ENCODE results near the gene ARHGAP1. TPM values are rescaled to one million over a fixed set of nuclear protein-coding genes. Genes with fewer than 3 reads are reported as not detected.

Gene ARHGAP1
- total RNA-seq, 1 experiment from 2014 or later: 12.6 TPM

DNA sequence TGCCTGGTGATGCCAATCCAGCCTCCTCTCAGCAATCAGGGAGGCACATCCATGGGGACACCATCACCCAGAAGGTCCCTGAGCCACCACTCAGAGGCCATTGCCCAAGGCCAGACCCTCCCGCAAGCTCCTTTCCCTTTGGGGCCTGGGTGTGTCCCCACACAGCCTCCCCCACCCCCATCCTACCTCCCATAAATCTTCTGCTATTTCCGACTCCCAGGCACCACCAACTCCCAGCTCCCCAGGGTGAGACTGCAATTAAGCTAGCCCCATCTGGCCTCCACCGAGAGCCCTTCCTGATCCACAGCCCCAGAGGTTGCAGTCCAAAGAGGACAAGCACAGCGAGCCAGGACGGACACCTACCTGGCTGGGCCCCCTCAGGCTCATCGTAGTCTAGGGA lies 6.3 kb downstream of the ARHGAP1 start:
- DNase-seq (ENCODE audit: low read depth): no peak

DNA sequence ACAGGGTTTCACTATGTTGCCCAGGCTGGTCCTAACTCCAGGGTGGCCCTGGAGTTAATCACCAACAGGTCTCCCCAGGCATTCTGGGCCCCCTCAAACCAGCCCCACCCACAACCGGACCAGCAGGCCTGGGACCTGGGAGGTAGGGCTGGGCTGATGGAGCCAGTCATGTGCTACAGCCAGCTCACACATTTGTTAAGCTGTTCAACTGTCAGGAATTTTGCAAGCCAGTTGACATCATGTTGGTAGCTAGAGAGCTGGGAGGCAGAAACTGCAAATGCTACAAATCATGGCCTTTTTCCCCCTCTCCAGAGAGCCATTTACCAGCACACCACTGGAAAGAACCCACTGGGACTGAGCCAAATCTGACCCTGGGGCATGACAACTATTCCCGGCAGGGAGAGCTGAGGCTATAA lies 6.8 kb downstream of the ARHGAP1 start:
- no peak for DNase-seq (ENCODE audit: low read depth)

DNA sequence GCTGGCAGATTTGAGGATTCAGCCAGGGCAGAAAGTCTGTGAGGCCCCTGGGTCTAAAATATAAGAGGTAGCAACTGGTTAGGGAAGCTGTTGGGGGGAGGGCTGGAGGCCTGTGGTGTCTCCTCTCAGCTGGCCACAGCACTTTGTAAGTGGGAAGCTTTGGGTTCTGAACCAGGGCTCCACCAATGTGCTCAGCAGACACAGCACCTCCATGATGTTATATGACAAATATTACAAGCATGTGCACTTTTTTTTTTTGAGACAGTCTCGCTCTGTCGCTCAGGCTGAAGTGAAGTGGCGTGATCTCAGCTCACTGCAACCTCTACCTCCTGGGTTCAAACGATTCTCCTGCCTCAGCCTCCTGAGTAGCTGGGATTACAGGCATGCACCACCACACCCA lies 8.0 kb downstream of the ARHGAP1 start:
- DNase-seq (ENCODE audit: low read depth): no peak

DNA sequence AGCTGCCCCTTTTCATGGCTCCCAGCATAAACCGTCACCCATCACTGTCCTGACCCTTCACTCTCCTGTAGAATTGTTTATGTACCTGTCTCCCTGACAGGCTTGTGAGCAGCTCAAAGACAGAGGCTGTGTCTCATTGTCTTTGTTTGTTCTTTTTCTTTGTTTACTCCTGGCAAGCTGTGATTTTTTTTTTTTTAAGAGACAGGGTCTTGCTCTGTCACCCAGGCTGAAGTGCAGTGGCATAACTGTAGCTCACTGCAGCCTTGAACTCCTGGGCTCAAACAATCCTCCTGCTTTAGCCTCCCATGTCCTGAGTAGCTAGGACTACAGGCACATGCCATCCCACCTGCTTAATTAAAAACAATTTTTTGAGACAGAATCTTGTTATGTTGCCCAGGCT lies 9.7 kb downstream of the ARHGAP1 start:
- DNase-seq (ENCODE audit: low read depth): no peak

DNA sequence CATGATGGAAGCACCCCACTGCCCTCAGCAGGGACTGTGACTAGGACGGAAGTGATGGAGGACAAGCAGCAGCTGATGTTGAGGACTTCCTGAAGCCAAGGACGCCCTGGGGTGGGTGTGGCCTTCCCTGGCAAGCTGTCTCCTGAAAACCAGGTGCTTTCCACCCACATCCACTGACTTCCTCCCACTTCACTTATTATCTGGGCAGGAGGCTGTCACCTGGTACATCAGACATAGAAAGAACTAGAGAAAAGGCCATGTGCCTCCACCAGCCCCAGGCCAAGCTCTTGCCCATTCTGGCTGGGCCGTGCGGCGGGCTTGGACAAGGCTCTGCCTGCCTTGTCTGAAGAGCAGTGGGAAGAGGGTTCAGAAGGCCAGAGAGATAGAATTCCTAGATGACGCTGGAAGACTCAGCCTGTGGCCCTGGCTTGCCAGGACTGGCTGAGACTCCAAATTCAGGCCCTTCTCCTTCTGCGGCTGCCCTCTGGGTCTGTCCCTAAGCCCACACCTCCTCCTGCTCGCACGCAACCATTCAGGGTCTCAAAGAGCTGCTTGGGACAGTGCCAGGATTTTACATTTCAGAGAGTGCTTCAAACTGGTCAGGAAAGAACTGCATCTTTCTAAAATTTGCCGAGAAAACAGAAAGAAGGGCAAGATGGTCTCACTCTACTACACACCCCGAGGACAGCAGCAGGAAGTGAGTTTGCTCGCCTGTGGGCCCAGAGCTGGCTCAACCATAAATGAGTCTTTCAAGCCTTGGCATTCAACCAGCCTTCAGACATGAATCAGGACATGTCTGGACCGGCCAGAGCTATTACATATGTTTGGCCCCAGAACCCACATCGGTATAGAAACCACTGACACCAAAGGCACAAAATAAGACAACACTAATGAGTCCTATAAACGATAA lies 13.3 kb downstream of the ARHGAP1 start:
- DNase-seq (ENCODE audit: low read depth): peak; percentile 36

DNA sequence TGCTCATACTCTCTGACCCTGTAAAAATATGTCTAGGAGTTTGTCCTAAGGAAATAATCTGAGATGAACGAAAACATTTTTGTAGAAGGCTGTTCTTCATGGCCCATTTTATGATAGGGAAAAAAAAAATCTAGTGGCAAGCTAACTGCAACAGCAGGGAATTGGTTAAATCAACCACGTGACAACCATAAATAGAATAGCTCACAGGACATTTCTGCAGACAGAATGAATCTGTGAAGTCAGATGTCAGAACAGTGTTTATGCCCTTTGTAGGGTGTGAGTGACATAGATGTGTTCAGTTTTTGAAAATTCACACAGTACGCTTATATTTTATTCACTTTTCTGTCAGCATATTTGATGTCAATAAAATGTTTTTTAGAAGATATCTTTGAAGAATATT lies 16.1 kb downstream of the ARHGAP1 start:
- DNase-seq (ENCODE audit: low read depth): no peak

DNA sequence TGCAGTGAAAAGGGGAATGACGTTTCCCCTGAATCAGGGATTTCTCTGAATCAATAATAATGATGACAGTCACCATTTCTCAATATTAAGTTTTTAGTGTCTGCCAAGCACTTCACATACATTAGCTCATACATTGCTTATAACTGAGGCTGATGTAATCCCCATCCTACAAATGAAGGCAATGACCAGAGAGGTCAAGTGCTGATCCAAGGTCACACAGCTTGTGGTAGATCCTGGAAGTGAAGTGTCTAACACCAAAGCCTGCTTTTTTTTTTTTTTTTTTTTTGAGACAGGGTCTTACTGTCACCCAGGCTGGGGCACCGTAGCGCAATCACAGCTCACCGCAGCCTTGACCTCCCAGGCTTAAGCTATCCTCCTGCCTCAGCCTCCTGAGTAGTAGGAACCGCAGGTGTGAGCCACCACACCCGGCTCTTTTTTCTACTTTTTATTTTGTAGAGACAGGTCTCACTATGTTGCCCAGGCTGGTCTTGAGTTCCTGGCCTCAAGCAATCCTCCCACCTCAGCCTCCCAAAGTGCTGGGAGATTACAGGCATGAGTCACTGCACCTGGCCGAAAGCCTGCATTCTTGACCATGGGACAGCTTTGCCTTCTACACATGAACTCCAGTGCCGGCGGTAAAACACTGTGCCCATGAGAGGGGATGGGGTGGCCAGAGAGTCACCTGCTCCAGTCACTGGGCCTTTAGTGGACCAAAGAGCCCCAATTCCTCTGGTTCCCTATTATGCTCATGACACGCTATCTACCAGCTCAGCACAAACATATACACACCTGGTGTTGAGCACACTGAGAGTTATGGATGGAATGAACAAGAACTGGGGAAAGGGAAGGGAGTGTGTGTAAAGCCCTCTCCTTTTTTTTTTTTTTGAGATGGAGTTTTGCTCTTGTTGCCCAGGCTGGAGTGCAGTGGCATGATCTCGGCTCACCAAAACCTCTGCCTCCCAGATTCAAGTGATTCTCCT lies 17.4 kb downstream of the ARHGAP1 start:
- peak; percentile 32 for DNase-seq (ENCODE audit: low read depth)

DNA sequence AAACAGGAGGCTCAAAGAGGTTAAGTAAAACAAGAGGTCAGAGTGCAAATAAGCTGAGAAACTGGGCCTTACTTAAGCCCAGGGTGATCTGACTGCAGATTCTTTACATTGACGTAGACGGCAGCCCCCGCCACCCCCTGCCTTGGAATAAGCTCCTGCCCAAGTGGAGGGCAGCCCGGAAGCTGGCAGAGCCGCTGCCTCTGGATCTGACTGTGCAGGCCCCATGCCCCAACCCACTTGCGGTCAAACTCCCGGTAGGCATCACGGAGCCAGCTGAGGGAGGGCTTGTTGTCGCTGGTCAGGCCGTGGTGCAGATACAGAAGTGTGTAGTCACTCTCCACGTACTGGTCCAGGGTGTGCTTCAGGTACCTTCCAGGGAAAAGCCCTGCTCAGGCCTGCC lies 18.6 kb downstream of the ARHGAP1 start:
- DNase-seq (ENCODE audit: low read depth): no peak

DNA sequence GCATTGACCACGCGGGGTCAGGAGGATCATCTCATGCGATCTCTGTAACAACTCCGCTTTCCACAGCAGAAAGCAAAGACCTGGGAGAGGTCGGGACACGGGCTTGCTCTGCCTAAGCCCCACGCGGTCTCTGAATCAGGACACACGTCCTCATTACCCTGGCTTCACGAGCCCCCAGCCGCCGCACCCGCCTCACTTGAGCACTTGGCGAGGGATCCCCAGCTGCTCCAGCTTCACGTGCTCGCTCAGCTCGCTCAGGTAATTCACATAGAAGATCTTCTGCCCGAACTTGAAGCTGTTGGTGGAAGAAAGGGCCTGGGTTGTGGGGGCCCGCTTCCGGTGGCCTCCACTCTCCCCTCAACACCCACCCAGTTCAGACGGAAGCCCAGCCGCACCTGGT lies 19.6 kb downstream of the ARHGAP1 start:
- DNase-seq (ENCODE audit: low read depth): no peak

DNA sequence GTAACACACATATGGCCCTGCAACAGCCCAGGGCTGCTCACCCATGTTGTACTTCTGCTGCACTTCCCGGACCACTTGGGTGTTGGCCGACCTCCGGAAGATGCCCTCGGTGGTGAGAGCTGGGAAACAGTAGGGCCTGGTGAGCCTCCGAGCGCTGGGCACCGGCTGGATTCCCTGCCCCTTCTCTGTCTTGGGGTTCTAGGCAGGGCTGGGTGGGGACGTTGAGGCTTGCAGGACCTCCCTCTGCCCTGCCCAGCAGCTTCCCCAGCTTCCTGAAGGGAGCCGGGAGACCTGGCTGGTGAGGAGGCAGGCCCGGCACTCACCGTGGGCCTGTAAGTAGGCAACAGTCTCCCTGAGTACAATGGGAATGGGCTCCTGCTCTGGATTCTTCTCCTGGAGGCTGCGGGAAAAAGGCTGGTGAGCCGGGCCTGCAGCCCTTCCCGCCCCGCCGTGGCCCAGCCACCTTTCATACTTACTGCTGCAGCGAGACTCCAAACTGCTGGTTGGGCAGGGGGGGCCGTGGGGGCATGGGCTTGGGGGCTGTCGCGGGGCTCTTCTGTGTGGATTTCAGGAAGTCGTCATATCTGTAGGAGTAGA lies 20.2 kb downstream of the ARHGAP1 start:
- no peak for DNase-seq (ENCODE audit: low read depth)

DNA sequence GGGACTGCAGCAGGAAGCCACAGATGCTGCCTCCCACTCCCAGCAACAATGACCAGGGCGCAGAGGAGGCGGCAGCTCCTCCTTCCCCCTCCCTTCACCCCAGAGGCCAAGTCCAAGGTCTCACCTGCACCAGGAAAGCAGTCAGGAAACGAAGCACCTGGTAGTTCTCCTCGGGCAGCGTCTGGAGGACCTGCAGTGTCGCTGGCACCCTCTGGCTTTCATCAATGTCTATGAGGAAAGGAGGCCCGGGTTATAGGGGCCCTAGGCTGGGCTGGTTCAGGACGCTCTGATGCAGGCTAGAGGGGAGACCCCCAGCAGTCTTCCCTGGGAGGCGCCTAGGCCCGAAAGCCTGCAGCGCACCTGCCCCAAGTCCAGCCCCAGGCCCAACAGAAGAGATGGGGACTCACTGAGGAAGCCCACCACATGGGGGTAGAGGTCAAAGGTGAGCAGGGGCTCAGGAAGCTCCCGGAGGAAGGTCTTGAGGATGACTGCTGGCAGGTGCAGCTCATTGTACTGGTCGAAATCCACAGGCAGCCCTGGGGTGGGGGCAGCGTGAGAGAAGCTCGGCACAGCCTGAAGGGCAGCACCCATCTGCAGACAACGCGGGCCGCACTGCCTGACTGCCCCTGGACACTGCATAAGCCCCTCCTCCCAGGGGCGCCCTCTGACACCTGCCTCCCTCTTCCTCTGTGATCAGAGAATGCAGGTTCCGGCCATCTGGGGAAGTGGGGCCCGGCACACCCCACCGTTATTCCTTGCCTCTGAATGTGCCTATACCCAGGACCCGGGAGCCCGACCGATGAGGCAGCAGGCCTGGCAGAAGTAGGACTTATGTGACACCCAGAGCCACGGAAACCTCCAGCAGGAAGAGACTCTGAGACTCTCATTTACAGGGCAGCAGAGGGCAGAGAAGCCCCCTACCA lies 20.9 kb downstream of the ARHGAP1 start:
- DNase-seq (ENCODE audit: low read depth): no peak

DNA sequence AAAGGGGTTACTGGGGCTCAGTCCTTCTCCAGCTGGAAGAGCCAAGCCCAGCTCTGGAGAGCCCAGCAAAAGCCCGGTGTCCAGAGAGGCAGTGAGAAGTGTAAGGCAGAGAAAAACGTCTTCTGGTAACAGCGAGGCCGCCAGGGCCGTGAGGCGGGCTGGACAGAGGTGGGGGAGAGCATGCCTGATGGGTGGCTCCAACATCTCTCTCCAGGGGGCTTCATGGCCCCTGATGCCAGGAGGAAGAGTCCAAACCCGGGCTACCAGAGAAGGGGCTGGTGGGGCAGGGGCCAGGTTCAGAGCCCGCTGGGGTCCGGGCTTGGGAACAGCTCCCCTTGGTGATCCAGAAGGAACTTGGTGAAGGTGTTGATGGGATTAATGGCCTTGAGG lies 21.7 kb downstream of the ARHGAP1 start:
- DNase-seq (ENCODE audit: low read depth): no peak

DNA sequence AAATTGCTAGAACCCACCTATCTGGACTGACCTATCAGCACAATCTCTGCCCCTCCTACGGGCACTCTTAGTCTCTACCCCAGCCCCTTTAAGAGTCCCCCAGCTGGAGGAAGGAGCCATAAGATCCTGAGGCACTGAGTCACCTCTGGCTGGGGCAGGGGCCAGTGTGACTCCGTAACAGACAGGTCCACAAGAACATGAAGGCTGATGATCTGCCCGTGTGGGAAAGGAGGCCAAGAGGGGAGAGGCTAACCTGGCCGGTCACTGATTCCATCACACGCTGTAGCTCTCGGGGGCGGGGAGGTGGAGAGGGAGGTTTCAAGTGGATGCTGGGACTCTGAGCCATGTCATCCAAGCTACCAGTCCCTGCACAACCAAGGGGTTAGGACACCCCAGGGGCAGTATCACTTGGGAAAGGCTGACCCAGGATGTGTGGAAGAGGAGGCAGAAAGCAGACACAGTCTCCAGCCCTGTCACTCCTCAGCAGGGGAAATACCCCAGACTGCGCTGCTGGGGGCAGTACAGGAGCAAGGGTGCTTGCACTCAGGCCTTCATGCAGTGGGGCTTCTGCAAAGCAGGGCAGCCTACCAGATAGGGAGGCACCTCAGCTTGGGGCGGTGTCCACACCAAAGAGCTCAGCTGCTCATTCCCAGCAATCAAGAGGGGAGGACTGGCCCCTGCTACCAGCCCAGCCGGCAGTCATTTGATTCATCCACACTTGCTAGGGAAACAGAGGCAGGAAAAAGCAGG lies 22.3 kb downstream of the ARHGAP1 start:
- DNase-seq (ENCODE audit: low read depth): no peak

DNA sequence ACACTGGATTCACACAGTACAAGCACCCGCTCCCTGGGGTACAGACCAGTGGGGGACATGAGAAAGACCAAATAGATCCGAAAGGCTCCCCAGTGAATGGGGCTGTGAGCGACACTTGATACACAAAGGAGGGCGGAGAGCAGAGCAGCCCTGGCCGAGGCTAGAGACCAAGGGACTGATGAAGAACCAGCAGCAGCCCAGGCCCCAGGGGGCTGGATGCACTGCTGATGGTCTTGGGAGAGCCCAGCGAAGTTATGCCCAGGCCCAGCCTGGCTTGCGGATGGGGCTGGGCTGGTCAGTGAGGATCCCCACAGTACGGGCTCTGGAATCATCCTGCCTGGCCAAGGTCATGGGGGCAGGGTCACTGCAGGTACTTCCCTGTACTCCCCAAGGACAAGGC lies 23.2 kb downstream of the ARHGAP1 start:
- DNase-seq (ENCODE audit: low read depth): no peak

DNA sequence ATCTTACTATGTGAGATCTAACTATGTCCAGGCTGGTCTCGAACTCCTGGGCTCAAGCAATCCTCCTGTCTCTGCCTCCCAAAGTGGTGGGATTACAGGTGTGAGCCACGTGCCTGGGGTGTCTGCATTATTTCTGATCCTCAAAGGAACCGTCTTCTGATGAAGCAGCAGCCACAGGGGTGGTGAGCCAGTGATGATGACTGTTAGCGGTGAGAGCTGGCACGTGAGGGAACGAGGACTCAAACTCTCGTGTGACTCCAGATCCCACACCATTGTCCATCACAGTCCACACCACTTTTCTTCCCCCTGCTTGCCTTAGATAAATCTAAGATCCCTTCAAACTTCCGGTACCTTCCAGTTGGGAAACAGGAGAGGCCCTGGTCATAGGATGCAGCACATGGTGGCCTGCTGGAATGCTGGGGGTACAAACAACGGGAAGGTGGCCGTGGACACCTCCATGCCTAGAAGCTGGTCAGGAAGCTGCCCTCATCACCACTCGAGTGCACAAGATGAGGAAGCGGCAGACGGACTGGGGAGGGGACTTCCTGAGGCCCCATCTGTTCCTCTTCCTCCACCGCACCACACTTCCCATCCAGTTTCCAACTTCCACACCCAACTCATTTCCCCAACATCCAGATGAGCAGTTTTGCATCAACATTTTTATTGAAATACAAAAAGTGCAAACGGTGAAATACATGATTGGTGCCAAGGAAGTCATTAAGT lies 23.8 kb downstream of the ARHGAP1 start:
- no peak for DNase-seq (ENCODE audit: low read depth)

DNA sequence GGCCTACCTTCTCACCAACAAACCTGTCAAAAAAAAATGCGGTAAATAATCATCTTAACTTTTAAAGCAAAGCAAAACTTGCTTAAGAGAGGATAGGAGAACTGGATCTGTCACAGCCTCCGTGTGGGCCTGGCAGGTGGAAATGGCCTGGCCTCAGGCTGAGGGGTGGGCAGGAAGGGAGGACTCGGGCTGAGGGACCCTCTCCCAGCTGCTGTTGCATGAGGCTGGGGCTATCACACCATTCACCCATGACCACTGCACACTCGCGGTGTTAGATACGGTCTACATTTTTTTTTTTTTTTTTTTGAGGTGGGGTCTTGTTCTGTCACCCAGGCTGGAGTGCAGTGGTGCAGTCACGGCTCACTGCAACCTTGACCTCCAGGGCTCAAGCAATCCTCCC lies 24.5 kb downstream of the ARHGAP1 start:
- no peak for DNase-seq (ENCODE audit: low read depth)

DNA sequence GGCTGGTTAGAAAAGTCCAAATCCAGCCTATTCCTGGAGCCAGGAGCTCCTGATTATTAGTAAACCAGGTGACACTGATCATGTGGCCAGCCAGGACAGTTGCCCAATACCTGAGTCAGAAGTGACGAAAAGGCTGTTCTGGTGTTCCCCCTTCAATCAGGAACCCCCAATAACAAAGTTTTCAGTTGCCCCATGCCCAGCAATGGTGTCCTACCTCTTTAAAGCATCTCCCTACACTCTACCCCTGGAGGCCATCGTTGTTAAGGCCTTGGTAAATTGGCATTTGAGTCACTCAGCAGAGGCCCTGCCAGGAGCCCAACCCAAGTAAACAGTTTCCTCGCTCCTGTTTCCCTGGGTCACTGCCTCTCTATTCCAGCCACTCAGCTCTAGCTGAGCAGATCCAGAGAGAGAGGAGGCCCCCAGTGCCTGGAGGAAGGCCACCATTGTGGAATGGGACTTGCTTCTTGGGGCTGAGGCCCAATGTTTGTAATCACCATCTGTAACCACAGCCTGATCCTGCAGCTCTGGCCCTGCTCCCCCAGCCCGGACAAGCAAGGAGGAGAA lies 25.0 kb downstream of the ARHGAP1 start:
- peak; percentile 23 for DNase-seq (ENCODE audit: low read depth)

DNA sequence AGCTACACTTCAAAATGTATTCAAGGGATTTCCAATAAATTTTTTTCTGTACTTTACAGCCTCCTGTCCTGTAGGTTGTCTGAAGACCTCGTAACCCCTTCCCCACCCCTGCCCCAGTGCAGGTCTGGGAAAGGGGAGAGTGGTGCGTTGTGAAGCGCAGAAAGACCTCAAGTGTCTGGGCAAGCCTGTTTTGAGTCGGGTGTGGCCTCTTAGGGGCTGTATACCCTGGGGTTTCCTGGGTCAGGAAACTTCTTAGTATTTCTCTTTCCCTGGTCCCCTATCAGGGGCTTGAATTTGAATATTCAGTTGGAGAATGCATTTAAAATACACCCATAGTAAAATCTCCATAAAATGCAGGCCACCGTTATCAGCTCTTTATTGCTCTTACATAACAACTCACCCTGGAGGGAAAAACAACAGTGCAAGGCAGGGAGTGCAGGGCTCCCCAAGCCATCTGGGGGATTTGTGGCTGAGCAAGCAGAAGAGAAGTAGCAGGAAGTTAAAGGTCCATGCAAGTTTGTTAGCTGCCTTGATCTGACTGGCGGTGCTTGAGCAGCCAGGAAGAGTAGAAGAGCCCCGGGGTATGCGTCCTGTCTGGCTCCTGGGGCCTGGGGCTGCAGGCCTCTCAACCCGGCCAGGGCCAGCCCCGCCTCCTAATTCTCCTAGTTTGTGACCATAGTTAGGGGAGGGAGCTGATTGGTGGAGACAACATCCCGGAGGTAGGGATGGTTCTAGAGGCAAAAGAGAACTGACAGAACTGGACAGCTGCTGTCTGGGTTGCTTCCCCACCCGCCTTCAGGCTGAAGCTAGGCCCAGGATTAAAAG lies 25.7 kb downstream of the ARHGAP1 start:
- no peak for DNase-seq (ENCODE audit: low read depth)

Data from Daoy (cell line).